OCI-LY3 (cell line): ENCODE results near the gene CD101.

Source experiments
- H2AFZ ChIP-seq: fragments of 200-600, 300-600 bp; shearing (Covaris generic); 2 replicates; pipeline ENCODE4 v1.6.0; 2014; ENCODE audit warnings: antibody characterized with exemption, low read depth, low read length
- H3K27ac ChIP-seq: fragments of 200-600, 300-600 bp; sonication (generic); 2 replicates; pipeline ENCODE4 v1.5.1; 2014; ENCODE audit warnings: mild to moderate bottlenecking, low read length, moderate library complexity, mixed read lengths
- H3K27me3 ChIP-seq: fragments of 200-600, 300-600 bp; sonication (generic); 2 replicates; pipeline ENCODE4 v1.6.1; 2014; ENCODE audit warnings: low read depth, low read length, mixed read lengths
- H3K36me3 ChIP-seq: fragments of 200-600, 300-600 bp; sonication (generic); replicated peaks from 2 replicates; pipeline ENCODE3; 2014; ENCODE audit warnings: low read depth, low read length, mixed read lengths
- H3K4me1 ChIP-seq: fragments of 300-600, 200-600 bp; sonication (generic); 2 replicates; pipeline ENCODE4 v1.6.1; 2014; ENCODE audit warnings: low read length, mixed read lengths
- H3K4me2 ChIP-seq: fragments of 200-600, 300-600 bp; sonication (generic); 2 replicates; pipeline ENCODE4 v1.6.1; 2014; ENCODE audit warnings: low read length, mixed read lengths
- H3K4me3 ChIP-seq: fragments of 300-600, 200-600 bp; sonication (generic); 2 replicates; pipeline ENCODE4 v1.5.1; 2014; ENCODE audit warnings: antibody characterized with exemption, mild to moderate bottlenecking, low read length, moderate library complexity
- H3K79me2 ChIP-seq: fragments of 300-600, 200-600 bp; shearing (Covaris generic); 2 replicates; pipeline ENCODE4 v1.6.1; 2014; ENCODE audit warnings: mild to moderate bottlenecking, low read length, mixed read lengths
- H3K9ac ChIP-seq: fragments of 300-600, 200-600 bp; shearing (Covaris generic); 2 replicates; pipeline ENCODE4 v1.6.0; 2014; ENCODE audit warnings: mild to moderate bottlenecking, low read length, moderate library complexity
- H3K9me3 ChIP-seq: fragments of 200-600, 300-600 bp; shearing (Covaris generic); 2 replicates; pipeline ENCODE4 v1.6.1; 2014; ENCODE audit warnings: low read length, mixed read lengths; ENCODE audit not compliant: insufficient read depth
- H4K20me1 ChIP-seq: fragments of 200-600, 300-600 bp; sonication (generic); 2 replicates; pipeline ENCODE4 v1.6.1; 2016; ENCODE audit warnings: low read length, mixed read lengths; ENCODE audit not compliant: insufficient read depth
- CTCF ChIP-seq: fragments of 200-600, 300-600 bp; sonication (generic); IDR thresholded peaks from 2 replicates; pipeline ENCODE4 v1.5.1; 2014; ENCODE audit warnings: antibody characterized with exemption, low read length, low read depth
- EZH2phosphoT487 ChIP-seq: fragments of 200-600 bp; shearing (Covaris generic); IDR thresholded peaks from 2 replicates; pipeline ENCODE4 v1.6.1; 2018; ENCODE audit warnings: antibody characterized with exemption, mixed run types, low read depth

Gene CD101

GRCh38 chr1:117017062-117017461 is 15.5 kb downstream of the CD101 start:
- Histone ChIP-seq H3K4me1 (peaks cover 12% of the 10 kb centered on the region), H3K4me3 (no peak overlapping the region), H3K4me2 (no peak overlapping the region), H3K9me3 (no peaks in the 10 kb centered on the region), H3K9ac (no peak overlapping the region), H3K27ac (no peak overlapping the region), H3K36me3 (no peaks in the 10 kb centered on the region), H3K27me3 (no peaks in the 10 kb centered on the region), H4K20me1 (no peaks in the 10 kb centered on the region), H2AFZ (no peak overlapping the region), H3K79me2 (no peaks in the 10 kb centered on the region)
- TF ChIP-seq EZH2phosphoT487: no peak
- no peak for TF ChIP-seq CTCF

GRCh38 chr1:117017648-117018047 is 16.1 kb downstream of the CD101 start:
- Histone ChIP-seq H3K4me1 (peaks cover 12% of the 10 kb centered on the region), H3K36me3 (no peaks in the 10 kb centered on the region), H2AFZ (no peak overlapping the region), H4K20me1 (no peaks in the 10 kb centered on the region), H3K27me3 (no peaks in the 10 kb centered on the region), H3K79me2 (no peaks in the 10 kb centered on the region), H3K9me3 (no peaks in the 10 kb centered on the region), H3K4me2 (no peak overlapping the region), H3K27ac (no peak overlapping the region), H3K9ac (no peak overlapping the region), H3K4me3 (no peak overlapping the region)
- no peak for TF ChIP-seq CTCF
- no peak for TF ChIP-seq EZH2phosphoT487

GRCh38 chr1:117020526-117021156 is 19.1 kb downstream of the CD101 start:
- no peak overlapping the region for H3K4me3 ChIP-seq
- H3K36me3 ChIP-seq: no peaks in the 10 kb centered on the region
- H3K27ac ChIP-seq: no peak overlapping the region
- H3K79me2 ChIP-seq: no peaks in the 10 kb centered on the region
- H3K9me3 ChIP-seq: no peaks in the 10 kb centered on the region
- H3K9ac ChIP-seq: no peak overlapping the region
- TF ChIP-seq CTCF: no peak
- TF ChIP-seq EZH2phosphoT487: no peak
- peaks cover 8% of the 10 kb centered on the region for H3K4me1 ChIP-seq
- H3K4me2 ChIP-seq: no peak overlapping the region
- H3K27me3 ChIP-seq: no peaks in the 10 kb centered on the region
- no peak overlapping the region for H2AFZ ChIP-seq
- H4K20me1 ChIP-seq: no peaks in the 10 kb centered on the region

- Histone ChIP-seq H3K27me3 (no peaks in the 10 kb centered on the region), H3K4me1 (peaks cover 5% of the 10 kb centered on the region), H4K20me1 (no peaks in the 10 kb centered on the region), H3K4me3 (no peak overlapping the region), H3K79me2 (no peaks in the 10 kb centered on the region), H3K9ac (no peak overlapping the region), H2AFZ (no peak overlapping the region), H3K4me2 (no peak overlapping the region), H3K27ac (no peak overlapping the region), H3K9me3 (no peaks in the 10 kb centered on the region), H3K36me3 (no peaks in the 10 kb centered on the region)
- TF ChIP-seq CTCF (no peak), EZH2phosphoT487 (no peak)
Observed at GRCh38 chr1:117022114-117022513, 20.6 kb downstream of the CD101 start.
